GM19351 (cell line): ENCODE results near the gene GART.
"Not testable (repeated sequence)": the region's sequence is repeated elsewhere in the genome, so short reads cannot be mapped to it uniquely, and the experiment has no call there.

ENCODE experiments used
- ATAC-seq: cut with Tn5 transposase; IDR thresholded peaks from one replicate; pipeline ENCODE4 v1.9.1; 2021; ENCODE audit warnings: mild to moderate bottlenecking, moderate library complexity; ENCODE audit not compliant: unreplicated experiment

The GART gene

GRCh38 chr21:33478182-33478581 lies 63.7 kb downstream of the GART start:
- ATAC-seq: no peak

- ATAC-seq: no peak
Observed at GRCh38 chr21:33477066-33477465, 64.9 kb downstream of the GART start.

- no peak for ATAC-seq
Observed at GRCh38 chr21:33473344-33473743, 68.6 kb downstream of the GART start.

- no peak for ATAC-seq
Observed at GRCh38 chr21:33470701-33471100, 71.2 kb downstream of the GART start.

GRCh38 chr21:33469183-33469582 lies 72.7 kb downstream of the GART start:
- not testable (repeated sequence) for ATAC-seq

GRCh38 chr21:33461538-33462250 lies 80.2 kb downstream of the GART start:
- no peak for ATAC-seq

- ATAC-seq: no peak
Observed at GRCh38 chr21:33458861-33459260, 83.1 kb downstream of the GART start.

- ATAC-seq: no peak
Observed at GRCh38 chr21:33455686-33456446, 86.1 kb downstream of the GART start.
